C4-2B (cell line): ENCODE results near the gene G2E3.

Source experiments
- ZFX ChIP-seq: fragments of 450-650 bp; IDR thresholded peaks from 2 replicates; pipeline ENCODE4 v1.6.1; 2017
- TF ChIP-seq, protein P1 (sequence below): fragments of 450-650 bp; conservative IDR thresholded peaks from 2 replicates; pipeline ENCODE4 v1.5.1; 2017; ENCODE audit warnings: mild to moderate bottlenecking

DNA sequence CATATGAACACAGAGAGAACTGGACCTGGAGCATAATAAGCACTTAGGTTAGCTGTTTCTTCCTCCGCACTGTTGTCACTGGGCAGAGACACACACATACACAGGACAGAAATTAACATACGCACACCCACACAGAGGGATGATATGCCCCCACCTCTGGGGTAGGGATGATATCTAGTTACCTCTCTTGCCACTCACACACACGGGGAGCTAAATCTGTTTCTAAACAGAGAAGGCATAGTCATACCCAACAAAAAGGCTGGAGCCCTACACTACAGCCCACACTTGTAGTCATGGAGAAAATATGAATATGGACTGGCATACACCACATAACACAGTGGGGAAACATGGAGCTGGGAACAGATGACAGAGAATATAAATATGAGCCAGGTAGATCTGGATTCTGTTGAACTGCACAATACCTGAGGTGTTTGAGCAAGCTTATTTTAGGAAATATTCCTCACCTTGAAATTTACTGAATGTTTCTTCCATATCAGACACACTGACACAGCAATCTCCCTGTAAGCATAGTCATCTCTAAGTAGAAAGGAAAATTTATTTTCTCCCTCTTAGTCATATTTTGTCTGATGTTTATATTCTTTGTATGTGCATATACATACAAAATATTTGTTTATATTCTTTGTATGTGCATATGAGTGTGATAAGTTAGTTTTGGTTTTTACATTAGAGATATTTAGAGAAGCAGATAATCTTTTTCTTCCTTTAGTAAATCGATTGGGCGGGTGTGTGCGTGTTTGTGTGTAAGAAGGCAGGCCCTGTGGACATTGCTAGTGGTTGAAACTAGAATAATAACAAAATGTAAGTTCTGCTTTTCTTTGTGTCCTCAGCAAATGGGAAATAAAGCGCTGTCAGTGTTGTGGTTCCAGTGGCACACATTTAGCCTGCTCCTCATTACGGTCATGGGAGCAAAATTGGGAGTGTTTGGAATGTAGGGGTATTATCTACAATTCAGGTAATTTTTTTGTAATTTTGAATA lies 42.3 kb downstream of the G2E3 start:
- TF ChIP-seq, protein P1, sequence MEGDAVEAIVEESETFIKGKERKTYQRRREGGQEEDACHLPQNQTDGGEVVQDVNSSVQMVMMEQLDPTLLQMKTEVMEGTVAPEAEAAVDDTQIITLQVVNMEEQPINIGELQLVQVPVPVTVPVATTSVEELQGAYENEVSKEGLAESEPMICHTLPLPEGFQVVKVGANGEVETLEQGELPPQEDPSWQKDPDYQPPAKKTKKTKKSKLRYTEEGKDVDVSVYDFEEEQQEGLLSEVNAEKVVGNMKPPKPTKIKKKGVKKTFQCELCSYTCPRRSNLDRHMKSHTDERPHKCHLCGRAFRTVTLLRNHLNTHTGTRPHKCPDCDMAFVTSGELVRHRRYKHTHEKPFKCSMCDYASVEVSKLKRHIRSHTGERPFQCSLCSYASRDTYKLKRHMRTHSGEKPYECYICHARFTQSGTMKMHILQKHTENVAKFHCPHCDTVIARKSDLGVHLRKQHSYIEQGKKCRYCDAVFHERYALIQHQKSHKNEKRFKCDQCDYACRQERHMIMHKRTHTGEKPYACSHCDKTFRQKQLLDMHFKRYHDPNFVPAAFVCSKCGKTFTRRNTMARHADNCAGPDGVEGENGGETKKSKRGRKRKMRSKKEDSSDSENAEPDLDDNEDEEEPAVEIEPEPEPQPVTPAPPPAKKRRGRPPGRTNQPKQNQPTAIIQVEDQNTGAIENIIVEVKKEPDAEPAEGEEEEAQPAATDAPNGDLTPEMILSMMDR: no peak
- no peak for TF ChIP-seq ZFX
